HL-60 (cell line): Measurements from ENCODE around the gene GREM1.

Experiments
- DNase-seq, 2 experiments: peaks; one replicate each; pipeline ENCODE4 v3.0.0-alpha.2; 2010 to 2020; ENCODE audit warnings: low read depth in 1 of 2, low spot score in 1 of 2
- H3K27ac ChIP-seq: fragments of 250-450 bp; sonication (Bioruptor Pico); replicated peaks from 2 replicates; pipeline ENCODE4 v1.5.1; 2020; ENCODE audit warnings: mild to moderate bottlenecking, moderate library complexity
- H3K27me3 ChIP-seq: fragments of 250-450 bp; sonication (Bioruptor Pico); 2 replicates; pipeline ENCODE4 v1.5.1; 2021; ENCODE audit warnings: mild to moderate bottlenecking, moderate library complexity; ENCODE audit not compliant: insufficient read depth, poor library complexity, severe bottlenecking
- H3K4me3 ChIP-seq: replicated peaks from 2 replicates; pipeline ENCODE4 v1.5.1; 2011; ENCODE audit warnings: mild to moderate bottlenecking, control low read depth, low read length; ENCODE audit not compliant: insufficient read depth
- GABPA ChIP-seq: IDR thresholded peaks from 2 replicates; pipeline ENCODE4 v1.6.1; 2012; ENCODE audit warnings: low read depth
- POLR2AphosphoS5 ChIP-seq: IDR thresholded peaks from 2 replicates; pipeline ENCODE4 v1.6.1; 2012; ENCODE audit warnings: low read depth
- REST ChIP-seq: IDR thresholded peaks from 2 replicates; pipeline ENCODE4 v1.6.1; 2012; ENCODE audit warnings: low read depth; ENCODE audit not compliant: insufficient replicate concordance
- SPI1 ChIP-seq: IDR thresholded peaks from 2 replicates; pipeline ENCODE4 v1.6.1; 2012; ENCODE audit warnings: low read depth, mild to moderate bottlenecking, borderline replicate concordance
- TF ChIP-seq, protein P1 (sequence below): IDR thresholded peaks from one replicate; pipeline ENCODE4 v1.5.1; 2011; ENCODE audit warnings: low read length, control low read depth, inconsistent platforms; ENCODE audit not compliant: insufficient read depth

Gene GREM1

GRCh38 chr15:32690941-32691688, 26.7 kb upstream of the GREM1 start:
- Histone ChIP-seq H3K27ac (no peak overlapping the region), H3K4me3 (no peak overlapping the region), H3K27me3 (no peaks in the 10 kb centered on the region)
- no peak for DNase-seq
- TF ChIP-seq SPI1 (no peak), GABPA (no peak), POLR2AphosphoS5 (no peak), REST (no peak)
- TF ChIP-seq, protein P1, sequence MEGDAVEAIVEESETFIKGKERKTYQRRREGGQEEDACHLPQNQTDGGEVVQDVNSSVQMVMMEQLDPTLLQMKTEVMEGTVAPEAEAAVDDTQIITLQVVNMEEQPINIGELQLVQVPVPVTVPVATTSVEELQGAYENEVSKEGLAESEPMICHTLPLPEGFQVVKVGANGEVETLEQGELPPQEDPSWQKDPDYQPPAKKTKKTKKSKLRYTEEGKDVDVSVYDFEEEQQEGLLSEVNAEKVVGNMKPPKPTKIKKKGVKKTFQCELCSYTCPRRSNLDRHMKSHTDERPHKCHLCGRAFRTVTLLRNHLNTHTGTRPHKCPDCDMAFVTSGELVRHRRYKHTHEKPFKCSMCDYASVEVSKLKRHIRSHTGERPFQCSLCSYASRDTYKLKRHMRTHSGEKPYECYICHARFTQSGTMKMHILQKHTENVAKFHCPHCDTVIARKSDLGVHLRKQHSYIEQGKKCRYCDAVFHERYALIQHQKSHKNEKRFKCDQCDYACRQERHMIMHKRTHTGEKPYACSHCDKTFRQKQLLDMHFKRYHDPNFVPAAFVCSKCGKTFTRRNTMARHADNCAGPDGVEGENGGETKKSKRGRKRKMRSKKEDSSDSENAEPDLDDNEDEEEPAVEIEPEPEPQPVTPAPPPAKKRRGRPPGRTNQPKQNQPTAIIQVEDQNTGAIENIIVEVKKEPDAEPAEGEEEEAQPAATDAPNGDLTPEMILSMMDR = no peak

GRCh38 chr15:32691689-32692038, 26.1 kb upstream of the GREM1 start:
- H3K27ac ChIP-seq = no peak overlapping the region
- H3K4me3 ChIP-seq = no peak overlapping the region
- DNase-seq = no peak

GRCh38 chr15:32692286-32692685, 25.5 kb upstream of the GREM1 start:
- no peak for TF ChIP-seq POLR2AphosphoS5
- no peaks in the 10 kb centered on the region for H3K27me3 ChIP-seq
- DNase-seq = no peak
- H3K27ac ChIP-seq = no peak overlapping the region
- H3K4me3 ChIP-seq = no peak overlapping the region

More at GRCh38 chr15:32691689-32692038, 26.1 kb upstream of the GREM1 start:
- no peaks in the 10 kb centered on the region for H3K27me3 ChIP-seq
- TF ChIP-seq, protein P1 = no peak
- no peak for TF ChIP-seq SPI1
- TF ChIP-seq POLR2AphosphoS5 = no peak
- TF ChIP-seq GABPA = no peak
- TF ChIP-seq REST = no peak

GRCh38 chr15:32694222-32694983, 23.4 kb upstream of the GREM1 start:
- no peak for DNase-seq
- TF ChIP-seq SPI1 (no peak), REST (no peak)
- Histone ChIP-seq H3K27me3 (no peaks in the 10 kb centered on the region), H3K27ac (no peak overlapping the region), H3K4me3 (no peak overlapping the region)
